Neural progenitor cell (in vitro differentiated cells): ENCODE results near the gene FAM89B. TPM values are rescaled to one million over a fixed set of nuclear protein-coding genes. Genes with fewer than 3 reads are reported as not detected.

Source experiments
- DNase-seq: peaks from one replicate; pipeline ENCODE4 v3.0.0-alpha.2; 2016; ENCODE audit warnings: low spot score
- H2AFZ ChIP-seq: fragments of 200-600 bp; sonication (generic); replicated peaks from 2 replicates; pipeline ENCODE4 v1.6.1; 2016; ENCODE audit warnings: antibody characterized with exemption
- H3F3A ChIP-seq: fragments of 200-600 bp; sonication (generic); 2 replicates; pipeline ENCODE4 v1.6.1; 2016; ENCODE audit warnings: antibody characterized with exemption, low read depth
- H3K27ac ChIP-seq: fragments of 200-600 bp; sonication (generic); 2 replicates; pipeline ENCODE4 v1.5.1; 2016; ENCODE audit warnings: mild to moderate bottlenecking
- H3K27me3 ChIP-seq: fragments of 200-600 bp; sonication (generic); 2 replicates; pipeline ENCODE4 v1.6.1; 2016; ENCODE audit warnings: mild to moderate bottlenecking, moderate library complexity
- H3K36me3 ChIP-seq: fragments of 200-600 bp; sonication (generic); 2 replicates; pipeline ENCODE4 v1.5.1; 2016
- H3K4me1 ChIP-seq: fragments of 200-600 bp; sonication (generic); 2 replicates; pipeline ENCODE4 v1.6.1; 2016; ENCODE audit warnings: mixed run types
- H3K4me2 ChIP-seq: fragments of 200-600 bp; sonication (generic); 2 replicates; pipeline ENCODE4 v1.6.1; 2016
- H3K4me3 ChIP-seq: fragments of 200-600 bp; sonication (generic); 2 replicates; pipeline ENCODE4 v1.5.1; 2016
- H3K79me2 ChIP-seq: fragments of 200-600 bp; sonication (generic); 2 replicates; pipeline ENCODE4 v1.6.1; 2016; ENCODE audit warnings: low read depth
- H3K9ac ChIP-seq: fragments of 200-600 bp; sonication (generic); 2 replicates; pipeline ENCODE4 v1.6.1; 2016
- H3K9me3 ChIP-seq: fragments of 200-600 bp; sonication (generic); 2 replicates; pipeline ENCODE4 v1.5.1; 2016; ENCODE audit warnings: low read depth
- H4K20me1 ChIP-seq: fragments of 200-600 bp; sonication (generic); 2 replicates; pipeline ENCODE4 v1.6.1; 2016; ENCODE audit warnings: low read depth
- H3K27ac Mint-ChIP-seq: 3 replicates; pipeline ENCODE4 v1.8.0; 2021; ENCODE audit warnings: mixed read lengths
- H3K27me3 Mint-ChIP-seq: 2 replicates; pipeline ENCODE4 v1.8.0; 2022; ENCODE audit warnings: low read depth, mild to moderate bottlenecking, inconsistent platforms, moderate library complexity, mixed read lengths; ENCODE audit not compliant: insufficient read depth
- H3K36me3 Mint-ChIP-seq: 3 replicates; pipeline ENCODE4 v1.8.0; 2021; ENCODE audit warnings: mixed read lengths
- H3K4me1 Mint-ChIP-seq: 3 replicates; pipeline ENCODE4 v1.8.0; 2021; ENCODE audit warnings: mixed read lengths
- H3K4me3 Mint-ChIP-seq: 3 replicates; pipeline ENCODE4 v1.8.0; 2021; ENCODE audit warnings: mild to moderate bottlenecking, moderate library complexity, mixed read lengths
- H3K9me3 Mint-ChIP-seq: 3 replicates; pipeline ENCODE4 v1.8.0; 2020; ENCODE audit warnings: mixed read lengths
- CTCF ChIP-seq: fragments of 200-600 bp; sonication (generic); IDR thresholded peaks from 2 replicates; pipeline ENCODE4 v1.5.1; 2017; ENCODE audit warnings: antibody characterized with exemption, mild to moderate bottlenecking
- EZH2 ChIP-seq: fragments of 200-600 bp; sonication (generic); IDR thresholded peaks from 2 replicates; pipeline ENCODE4 v1.6.1; 2017; ENCODE audit warnings: antibody characterized with exemption, mild to moderate bottlenecking, moderate library complexity
- EZH2phosphoT487 ChIP-seq: fragments of 200-600 bp; sonication (generic); IDR thresholded peaks from 2 replicates; pipeline ENCODE4 v1.6.1; 2017; ENCODE audit warnings: antibody characterized with exemption
- total RNA-seq: library from RNA; depleted of rRNA; stranded (reverse); fragments of >200 nt; gene quantifications from 2 replicates; pipeline ENCODE4 v1.2.3, GENCODE V29; 2015; ENCODE audit warnings: low replicate concordance

Gene FAM89B
- total RNA-seq, 1 donor from 2014 or later: 11.7 TPM

GRCh38 chr11:65578667-65579066, 6.3 kb downstream of the FAM89B start:
- Histone ChIP-seq H3K4me1 (peaks cover 7% of the 10 kb centered on the region), H3K9me3 (no peaks in the 10 kb centered on the region), H3K79me2 (no peaks in the 10 kb centered on the region), H3K4me2 (no peak overlapping the region), H3F3A (peaks cover 26% of the 10 kb centered on the region), H3K27me3 (peaks cover 72% of the 10 kb centered on the region), H4K20me1 (peaks cover 29% of the 10 kb centered on the region), H3K4me3 (no peak overlapping the region), H2AFZ (no peak overlapping the region), H3K9ac (no peak overlapping the region), H3K36me3 (no peaks in the 10 kb centered on the region), H3K27ac (no peak overlapping the region)
- Mint-ChIP-seq H3K4me1 (peaks cover 29% of the 10 kb centered on the region), H3K36me3 (peaks cover 8% of the 10 kb centered on the region), H3K27me3 (peaks cover 29% of the 10 kb centered on the region), H3K4me3 (peak overlapping the region; percentile 31), H3K9me3 (no peaks in the 10 kb centered on the region), H3K27ac (peak overlapping the region; percentile 35)
- DNase-seq: no peak
- TF ChIP-seq EZH2phosphoT487: no peak

GRCh38 chr11:65579291-65579690, 7.0 kb downstream of the FAM89B start:
- Mint-ChIP-seq H3K27ac (no peak overlapping the region), H3K9me3 (no peaks in the 10 kb centered on the region), H3K36me3 (peaks cover 8% of the 10 kb centered on the region), H3K4me1 (peaks cover 31% of the 10 kb centered on the region), H3K4me3 (no peak overlapping the region), H3K27me3 (peaks cover 29% of the 10 kb centered on the region)
- Histone ChIP-seq H3F3A (peaks cover 22% of the 10 kb centered on the region), H3K27me3 (peaks cover 73% of the 10 kb centered on the region), H3K79me2 (no peaks in the 10 kb centered on the region), H3K4me2 (no peak overlapping the region), H3K9me3 (no peaks in the 10 kb centered on the region), H4K20me1 (peaks cover 25% of the 10 kb centered on the region), H3K9ac (no peak overlapping the region), H3K4me3 (no peak overlapping the region), H3K27ac (no peak overlapping the region), H3K36me3 (no peaks in the 10 kb centered on the region), H2AFZ (no peak overlapping the region), H3K4me1 (peaks cover 6% of the 10 kb centered on the region)
- TF ChIP-seq EZH2phosphoT487: no peak
- no peak for TF ChIP-seq CTCF
- no peak for TF ChIP-seq EZH2
- DNase-seq: no peak

- H3K9me3 ChIP-seq: no peaks in the 10 kb centered on the region
- Mint-ChIP-seq H3K36me3 (peaks cover 3% of the 10 kb centered on the region), H3K4me3 (no peak overlapping the region), H3K27ac (no peak overlapping the region), H3K9me3 (no peaks in the 10 kb centered on the region), H3K27me3 (peaks cover 29% of the 10 kb centered on the region), H3K4me1 (peaks cover 28% of the 10 kb centered on the region)
- no peaks in the 10 kb centered on the region for H3K79me2 ChIP-seq
- H4K20me1 ChIP-seq: peaks cover 16% of the 10 kb centered on the region
- H3K4me2 ChIP-seq: no peak overlapping the region
- peaks cover 13% of the 10 kb centered on the region for H3F3A ChIP-seq
- peaks cover 4% of the 10 kb centered on the region for H3K4me1 ChIP-seq
- peaks cover 73% of the 10 kb centered on the region for H3K27me3 ChIP-seq
- no peak overlapping the region for H2AFZ ChIP-seq
- H3K9ac ChIP-seq: no peak overlapping the region
- DNase-seq: no peak
- H3K4me3 ChIP-seq: no peak overlapping the region
- no peaks in the 10 kb centered on the region for H3K36me3 ChIP-seq
- TF ChIP-seq CTCF: no peak
- no peak for TF ChIP-seq EZH2phosphoT487
- no peak for TF ChIP-seq EZH2
- no peak overlapping the region for H3K27ac ChIP-seq
These were observed 7.8 kb downstream of the FAM89B start for GRCh38 chr11:65580031-65580692.

GRCh38 chr11:65580756-65581155, 8.4 kb downstream of the FAM89B start:
- Histone ChIP-seq H3K79me2 (no peaks in the 10 kb centered on the region), H3K27me3 (peaks cover 73% of the 10 kb centered on the region), H3K27ac (no peak overlapping the region), H3K9ac (no peak overlapping the region), H4K20me1 (peaks cover 11% of the 10 kb centered on the region), H3F3A (peaks cover 10% of the 10 kb centered on the region), H3K4me2 (no peak overlapping the region), H3K36me3 (no peaks in the 10 kb centered on the region), H3K4me3 (no peak overlapping the region), H3K4me1 (peaks cover 4% of the 10 kb centered on the region), H2AFZ (no peak overlapping the region), H3K9me3 (no peaks in the 10 kb centered on the region)
- H3K9me3 Mint-ChIP-seq: no peaks in the 10 kb centered on the region
- no peak overlapping the region for H3K27ac Mint-ChIP-seq
- no peaks in the 10 kb centered on the region for H3K36me3 Mint-ChIP-seq
- peaks cover 24% of the 10 kb centered on the region for H3K27me3 Mint-ChIP-seq
- no peak overlapping the region for H3K4me3 Mint-ChIP-seq
- peaks cover 24% of the 10 kb centered on the region for H3K4me1 Mint-ChIP-seq
- TF ChIP-seq EZH2phosphoT487: no peak
- no peak for TF ChIP-seq EZH2
- no peak for TF ChIP-seq CTCF
- DNase-seq: no peak
